CD4-positive, CD25-positive, alpha-beta regulatory T cell (primary cell): ENCODE data around the gene ATP8A2. TPM values are rescaled to one million over a fixed set of nuclear protein-coding genes. Genes with fewer than 3 reads are reported as not detected.

Experiments
- ATAC-seq, 2 donors: fragments of 150-1000 bp; cut with Tn5 transposase; one replicate each; pipeline ENCODE4 v1.10.0; 2021; ENCODE audit warnings: low read depth in 2 of 2, moderate number of reproducible peaks in 2 of 2, moderate library complexity in 1 of 2
- DNase-seq, 3 donors: peaks; one replicate each; pipeline versions ENCODE4 v3.0.0 to v3.0.0-alpha.2; 2012 to 2022; ENCODE audit warnings: mixed read lengths in 1 of 3
- H3K27ac ChIP-seq: one replicate; pipeline ENCODE4 v1.7.0; 2013; ENCODE audit warnings: mild to moderate bottlenecking, low read length; ENCODE audit not compliant: insufficient read depth, poor library complexity, severe bottlenecking
- H3K27me3 ChIP-seq: one replicate; pipeline ENCODE4 v1.7.0; 2013; ENCODE audit warnings: low read length; ENCODE audit not compliant: control insufficient read depth, insufficient read depth
- H3K36me3 ChIP-seq: one replicate; pipeline ENCODE4 v1.7.0; 2013; ENCODE audit warnings: mild to moderate bottlenecking, low read length, moderate library complexity; ENCODE audit not compliant: control insufficient read depth, insufficient read depth
- H3K4me1 ChIP-seq: 2 replicates; pipeline ENCODE4 v1.7.0; 2013; ENCODE audit warnings: mild to moderate bottlenecking, low read length; ENCODE audit not compliant: insufficient read depth, control insufficient read depth, poor library complexity, severe bottlenecking
- H3K4me3 ChIP-seq: one replicate; pipeline ENCODE4 v1.7.0; 2013; ENCODE audit warnings: low read depth, mild to moderate bottlenecking, low read length, moderate library complexity
- H3K9me3 ChIP-seq, 2 experiments: 1 replicate in 1 of 2; 2 replicates in 1 of 2; pipeline ENCODE4 v1.7.0; 2013; ENCODE audit warnings: low read length in 2 of 2, mild to moderate bottlenecking in 1 of 2, moderate library complexity in 1 of 2; ENCODE audit not compliant: control insufficient read depth in 2 of 2
- H3K27ac Mint-ChIP-seq, 3 donors: one replicate each; pipeline ENCODE4 v1.8.0; 2020 to 2022; ENCODE audit warnings: mild to moderate bottlenecking in 3 of 3, mixed read lengths in 3 of 3, moderate library complexity in 2 of 3
- H3K27me3 Mint-ChIP-seq: one replicate; pipeline ENCODE4 v1.8.0; 2022; ENCODE audit warnings: mild to moderate bottlenecking, mixed read lengths
- H3K36me3 Mint-ChIP-seq: one replicate; pipeline ENCODE4 v1.8.0; 2020; ENCODE audit warnings: mixed read lengths
- H3K4me1 Mint-ChIP-seq, 4 donors: one replicate each; pipeline ENCODE4 v1.8.0; 2020 to 2022; ENCODE audit warnings: mixed read lengths in 4 of 4, mild to moderate bottlenecking in 1 of 4
- H3K4me3 Mint-ChIP-seq, 4 donors: one replicate each; pipeline ENCODE4 v1.8.0; 2020 to 2022; ENCODE audit warnings: mild to moderate bottlenecking in 4 of 4, mixed read lengths in 4 of 4, moderate library complexity in 3 of 4
- H3K9me3 Mint-ChIP-seq, 7 donors: one replicate each; pipeline ENCODE4 v1.8.0; 2020 to 2022; ENCODE audit warnings: mixed read lengths in 7 of 7, mild to moderate bottlenecking in 3 of 7, moderate library complexity in 2 of 7
- polyA plus RNA-seq, 4 donors: library from polyadenylated mRNA; unstranded; fragments of 300-500 nt; fragmentation: Illumina TruSeq; gene quantifications; one replicate each; pipeline ENCODE4 v1.2.3, GENCODE V29; 2021
- total RNA-seq: library from RNA; stranded (reverse); gene quantifications from one replicate; pipeline ENCODE4 v1.2.3, GENCODE V29; 2022

ATP8A2 gene
- total and polyA plus RNA-seq, 5 donors from 2014 or later, result 0.29 to 0.68 (median 0.55) TPM

DNA sequence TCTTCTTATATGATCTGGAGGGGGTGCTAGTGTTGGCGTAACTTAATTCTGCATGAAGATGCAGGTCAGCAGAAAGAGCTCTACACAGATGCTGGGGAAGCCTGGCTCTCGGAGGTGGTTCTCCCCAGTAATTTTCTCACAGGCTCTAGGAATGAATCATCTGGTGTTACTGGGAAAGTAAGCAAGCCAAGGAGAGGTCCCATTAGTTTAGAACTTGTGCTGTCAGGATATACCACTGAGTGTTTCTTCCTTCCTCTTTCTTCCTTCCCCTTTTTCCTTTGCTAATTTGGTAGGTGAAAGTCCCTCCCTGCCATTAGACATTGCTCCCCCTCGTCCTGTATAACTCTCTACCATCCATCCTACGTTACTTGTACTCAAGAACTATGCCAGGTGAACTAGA, 68.3 kb downstream of the ATP8A2 start:
- Mint-ChIP-seq H3K9me3 (no peaks in the 10 kb centered on the region), H3K27ac (no peak overlapping the region), H3K4me1 (no peaks in the 10 kb centered on the region), H3K36me3 (no peaks in the 10 kb centered on the region), H3K4me3 (no peak overlapping the region), H3K27me3 (peaks cover 22% of the 10 kb centered on the region)
- ATAC-seq, result no peak
- H3K36me3 ChIP-seq, result no peaks in the 10 kb centered on the region
- H3K27ac ChIP-seq, result no peak overlapping the region
- H3K4me3 ChIP-seq, result no peak overlapping the region
- no peaks in the 10 kb centered on the region for H3K27me3 ChIP-seq
- H3K4me1 ChIP-seq, result no peaks in the 10 kb centered on the region
- H3K9me3 ChIP-seq, result peaks cover 0 to 2% of the 10 kb centered on the region in 2 experiments
- DNase-seq, result no peak

DNA sequence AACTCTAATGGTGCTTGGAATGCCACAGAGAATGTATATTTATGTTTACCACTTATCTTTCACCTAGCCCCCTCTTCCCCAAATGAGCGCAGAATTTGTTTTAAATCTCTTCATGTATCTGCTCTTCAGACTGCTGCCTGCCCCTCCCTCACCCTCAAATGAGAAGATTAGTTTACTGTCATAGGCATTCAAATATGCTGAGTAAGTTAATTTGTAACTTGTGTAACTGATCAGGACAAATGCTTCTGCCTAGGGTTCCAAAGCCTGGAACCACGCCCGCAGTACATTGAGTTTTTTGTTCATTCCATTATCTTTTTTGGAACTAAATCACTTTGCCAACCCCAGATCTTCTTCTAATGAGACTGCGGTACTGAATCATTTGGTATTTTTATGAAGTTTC, 74.5 kb downstream of the ATP8A2 start:
- H3K27ac Mint-ChIP-seq, result no peak overlapping the region
- no peaks in the 10 kb centered on the region for H3K36me3 Mint-ChIP-seq
- H3K9me3 Mint-ChIP-seq, result peaks cover 0 to 6% (median 0%) of the 10 kb centered on the region in 7 donors
- peaks cover 14% of the 10 kb centered on the region for H3K27me3 Mint-ChIP-seq
- H3K4me1 Mint-ChIP-seq, result no peaks in the 10 kb centered on the region
- Histone ChIP-seq H3K4me3 (no peak overlapping the region), H3K4me1 (no peaks in the 10 kb centered on the region), H3K27me3 (no peaks in the 10 kb centered on the region), H3K27ac (no peak overlapping the region), H3K9me3 (no peaks in the 10 kb centered on the region), H3K36me3 (no peaks in the 10 kb centered on the region)
- no peak for ATAC-seq
- DNase-seq, result no peak
- no peak overlapping the region for H3K4me3 Mint-ChIP-seq

DNA sequence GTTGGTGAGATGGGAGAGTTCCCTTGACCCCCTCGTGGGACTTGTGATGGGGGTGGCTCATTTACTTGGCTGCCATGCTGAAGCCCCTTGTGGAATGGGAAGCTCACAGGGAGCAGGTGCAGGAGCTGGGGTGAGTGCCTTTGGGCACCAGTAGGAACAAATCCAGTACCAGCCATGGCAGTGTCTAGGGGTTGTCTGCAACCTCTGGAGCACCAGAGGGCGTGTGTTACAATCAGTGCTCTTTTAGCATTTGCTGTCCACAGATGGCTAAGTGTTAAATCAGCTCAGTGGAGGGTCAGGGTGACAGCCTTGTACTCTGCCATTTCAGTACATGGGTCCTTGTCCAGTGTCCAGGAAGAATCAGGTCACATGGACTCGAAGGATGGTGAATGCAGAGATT, 75.6 kb downstream of the ATP8A2 start:
- Mint-ChIP-seq H3K36me3 (no peaks in the 10 kb centered on the region), H3K27me3 (peaks cover 14% of the 10 kb centered on the region), H3K9me3 (peaks cover 0 to 6% (median 0%) of the 10 kb centered on the region in 7 donors), H3K4me3 (no peak overlapping the region), H3K27ac (no peak overlapping the region), H3K4me1 (no peaks in the 10 kb centered on the region)
- ATAC-seq (no peak), DNase-seq (no peak)
- no peaks in the 10 kb centered on the region for H3K27me3 ChIP-seq
- H3K27ac ChIP-seq, result no peak overlapping the region
- no peaks in the 10 kb centered on the region for H3K36me3 ChIP-seq
- H3K9me3 ChIP-seq, result no peaks in the 10 kb centered on the region
- no peaks in the 10 kb centered on the region for H3K4me1 ChIP-seq
- H3K4me3 ChIP-seq, result no peak overlapping the region

DNA sequence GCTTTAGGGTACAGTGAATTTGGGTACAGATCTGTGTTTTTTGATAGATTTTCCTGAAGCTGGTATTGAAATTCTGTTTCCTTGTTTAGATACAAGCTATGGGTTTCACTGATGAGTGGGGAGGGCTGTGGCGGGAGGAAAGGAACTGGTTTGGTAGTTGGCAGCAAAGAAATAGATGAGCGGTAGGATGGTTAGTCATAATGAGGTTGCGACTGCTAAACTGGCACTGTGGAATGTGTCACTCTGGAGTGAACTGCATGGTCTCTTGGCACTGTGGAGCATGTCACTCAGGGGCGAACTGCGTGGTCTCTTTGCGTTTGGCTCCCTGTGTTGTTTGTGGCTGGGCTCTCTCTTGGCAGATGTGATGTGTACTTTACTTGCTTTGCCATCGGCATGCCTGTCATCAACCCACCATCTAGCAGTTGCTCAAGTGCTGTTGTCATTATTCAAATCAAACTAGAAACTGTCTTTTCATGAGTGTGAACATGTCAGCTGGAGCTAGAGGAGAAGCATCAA, 82.1 kb downstream of the ATP8A2 start:
- Mint-ChIP-seq H3K36me3 (no peaks in the 10 kb centered on the region), H3K4me1 (no peaks in the 10 kb centered on the region), H3K9me3 (peaks cover 0 to 5% (median 0%) of the 10 kb centered on the region in 7 donors), H3K27ac (no peak overlapping the region), H3K4me3 (no peak overlapping the region), H3K27me3 (peaks cover 4% of the 10 kb centered on the region)
- H3K27me3 ChIP-seq, result no peaks in the 10 kb centered on the region
- no peaks in the 10 kb centered on the region for H3K9me3 ChIP-seq
- no peak overlapping the region for H3K4me3 ChIP-seq
- H3K27ac ChIP-seq, result no peak overlapping the region
- DNase-seq, result no peak
- no peak for ATAC-seq
- no peaks in the 10 kb centered on the region for H3K4me1 ChIP-seq
- no peaks in the 10 kb centered on the region for H3K36me3 ChIP-seq

DNA sequence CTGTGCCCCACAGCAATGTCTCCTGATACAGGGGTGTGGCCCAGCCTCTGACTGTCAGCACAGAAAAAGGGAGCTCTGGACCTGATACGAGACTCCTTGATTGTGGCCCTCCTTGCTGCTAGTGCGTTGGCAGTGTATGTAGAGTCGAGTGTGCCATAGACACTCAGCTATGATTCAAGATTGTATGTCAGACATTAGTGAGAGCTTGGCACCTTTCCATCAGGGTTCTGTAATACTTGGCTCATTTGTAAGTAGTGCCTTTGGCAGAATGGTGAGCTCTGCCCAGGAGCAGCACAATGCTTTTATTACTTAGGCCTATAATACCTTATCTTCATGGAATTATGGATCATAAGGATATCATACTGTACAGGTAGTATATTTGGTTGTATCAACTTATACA, 83.4 kb downstream of the ATP8A2 start:
- Mint-ChIP-seq H3K27me3 (peaks cover under 1% of the 10 kb centered on the region), H3K4me1 (no peaks in the 10 kb centered on the region), H3K4me3 (no peak overlapping the region), H3K9me3 (peaks cover 0 to 4% (median 0%) of the 10 kb centered on the region in 7 donors), H3K27ac (no peak overlapping the region), H3K36me3 (no peaks in the 10 kb centered on the region)
- Histone ChIP-seq H3K27me3 (peaks cover 2% of the 10 kb centered on the region), H3K9me3 (no peaks in the 10 kb centered on the region), H3K36me3 (no peaks in the 10 kb centered on the region), H3K4me1 (no peaks in the 10 kb centered on the region), H3K4me3 (no peak overlapping the region), H3K27ac (no peak overlapping the region)
- no peak for ATAC-seq
- DNase-seq, result no peak

DNA sequence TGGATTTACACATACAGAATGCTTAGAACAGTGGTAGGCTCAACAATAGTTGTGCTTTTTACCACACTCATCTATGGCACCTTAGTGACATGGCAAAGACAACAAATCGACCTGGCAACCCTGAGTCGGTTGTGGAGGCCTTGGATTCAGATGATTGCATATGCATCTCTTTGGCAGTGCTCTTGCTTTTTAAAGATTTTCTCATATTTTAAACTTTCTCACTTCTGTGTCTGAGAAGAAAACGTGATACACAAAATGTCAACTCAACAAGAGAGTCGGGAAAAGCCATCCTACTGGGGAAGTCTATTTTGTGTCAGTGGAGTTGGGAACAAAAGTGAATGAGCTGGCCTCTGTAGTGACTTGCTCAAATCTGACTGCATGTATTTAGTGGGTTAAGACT, 85.8 kb downstream of the ATP8A2 start:
- no peaks in the 10 kb centered on the region for H3K4me1 ChIP-seq
- H3K27me3 ChIP-seq, result peaks cover 2% of the 10 kb centered on the region
- ATAC-seq, result no peak
- Mint-ChIP-seq H3K27me3 (no peaks in the 10 kb centered on the region), H3K36me3 (no peaks in the 10 kb centered on the region), H3K9me3 (peaks cover 0 to 7% (median 0%) of the 10 kb centered on the region in 7 donors), H3K27ac (no peak overlapping the region), H3K4me1 (no peaks in the 10 kb centered on the region), H3K4me3 (no peak overlapping the region)
- no peak overlapping the region for H3K4me3 ChIP-seq
- no peak overlapping the region for H3K27ac ChIP-seq
- no peak for DNase-seq
- no peaks in the 10 kb centered on the region for H3K9me3 ChIP-seq
- no peaks in the 10 kb centered on the region for H3K36me3 ChIP-seq

DNA sequence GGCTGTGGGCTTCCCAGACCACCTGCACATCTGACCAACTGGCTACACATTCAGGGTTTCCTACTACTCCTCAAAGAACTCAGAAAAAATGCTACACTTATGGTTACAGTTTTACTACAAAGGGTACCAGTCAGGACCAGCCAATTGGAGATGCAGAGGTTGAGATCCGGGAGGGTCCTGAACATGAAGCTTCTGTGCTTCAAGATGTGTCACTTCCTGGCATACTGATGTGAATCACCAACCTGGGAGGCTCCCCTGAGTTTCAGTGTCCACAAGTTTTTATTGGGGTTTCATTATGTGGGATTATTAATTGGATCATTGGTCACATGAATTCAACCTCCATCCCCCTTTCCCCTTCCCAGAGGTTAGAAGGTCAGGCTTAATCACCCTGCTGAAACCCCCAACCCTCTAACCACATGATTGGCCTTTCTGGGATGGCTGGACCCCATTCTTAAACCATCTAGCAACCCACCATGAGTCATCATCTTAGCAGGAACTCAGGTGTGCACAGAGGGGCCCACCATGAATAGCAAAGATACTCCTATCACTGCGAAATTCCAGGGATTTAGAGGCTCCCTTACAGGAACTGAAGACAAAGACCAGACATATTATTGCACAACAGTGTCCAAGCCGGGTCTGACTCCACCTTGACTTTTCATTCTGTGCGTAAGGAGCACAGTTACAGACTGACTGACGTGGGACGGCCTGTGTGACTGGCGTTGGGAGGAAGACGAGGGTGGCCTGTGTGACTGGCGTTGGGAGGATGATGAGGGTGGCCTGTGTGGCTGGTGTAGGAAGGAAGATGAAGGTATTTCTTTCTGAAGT, 90.7 kb downstream of the ATP8A2 start:
- ATAC-seq (no peak), DNase-seq (no peak)
- Histone ChIP-seq H3K4me3 (no peak overlapping the region), H3K27me3 (peaks cover 2% of the 10 kb centered on the region), H3K9me3 (no peaks in the 10 kb centered on the region), H3K36me3 (no peaks in the 10 kb centered on the region), H3K27ac (no peak overlapping the region), H3K4me1 (no peaks in the 10 kb centered on the region)
- Mint-ChIP-seq H3K4me3 (no peak overlapping the region), H3K9me3 (peaks cover 0 to 7% (median 0%) of the 10 kb centered on the region in 7 donors), H3K27me3 (peaks cover 21% of the 10 kb centered on the region), H3K36me3 (no peaks in the 10 kb centered on the region), H3K27ac (no peak overlapping the region), H3K4me1 (no peaks in the 10 kb centered on the region)

DNA sequence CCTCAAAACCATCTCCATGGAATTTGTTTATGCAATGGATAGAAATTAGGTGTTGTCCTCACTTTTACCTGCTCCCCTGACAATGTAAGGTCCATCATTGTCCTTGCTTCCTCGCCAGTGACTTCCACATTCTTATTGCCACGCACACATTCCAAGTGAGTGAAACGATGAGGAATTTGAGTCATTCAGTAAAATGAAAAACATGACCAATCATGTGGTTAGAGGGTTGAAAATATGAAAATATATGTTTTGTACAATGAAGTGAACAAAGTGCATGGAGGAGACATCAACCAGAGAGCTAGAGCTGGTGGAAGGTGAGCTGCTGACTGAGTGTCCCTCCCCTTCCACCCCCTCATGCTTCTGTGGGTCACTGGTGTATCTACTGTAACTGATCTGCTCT, 91.7 kb downstream of the ATP8A2 start:
- H3K27ac Mint-ChIP-seq, result no peak overlapping the region
- peaks cover 0 to 5% (median 2%) of the 10 kb centered on the region in 4 donors for H3K4me1 Mint-ChIP-seq
- peaks cover 0 to 3% (median 0%) of the 10 kb centered on the region in 7 donors for H3K9me3 Mint-ChIP-seq
- DNase-seq (no peak), ATAC-seq (no peak)
- Histone ChIP-seq H3K4me1 (no peaks in the 10 kb centered on the region), H3K4me3 (no peak overlapping the region), H3K36me3 (no peaks in the 10 kb centered on the region), H3K27ac (no peak overlapping the region), H3K27me3 (peaks cover 2% of the 10 kb centered on the region), H3K9me3 (no peaks in the 10 kb centered on the region)
- H3K4me3 Mint-ChIP-seq, result no peak overlapping the region
- H3K36me3 Mint-ChIP-seq, result no peaks in the 10 kb centered on the region
- H3K27me3 Mint-ChIP-seq, result peaks cover 28% of the 10 kb centered on the region
